ENCODE results near the gene GPR52. TPM values are rescaled to one million over a fixed set of nuclear protein-coding genes. Genes with fewer than 3 reads are reported as not detected.

Gene GPR52, protein sequence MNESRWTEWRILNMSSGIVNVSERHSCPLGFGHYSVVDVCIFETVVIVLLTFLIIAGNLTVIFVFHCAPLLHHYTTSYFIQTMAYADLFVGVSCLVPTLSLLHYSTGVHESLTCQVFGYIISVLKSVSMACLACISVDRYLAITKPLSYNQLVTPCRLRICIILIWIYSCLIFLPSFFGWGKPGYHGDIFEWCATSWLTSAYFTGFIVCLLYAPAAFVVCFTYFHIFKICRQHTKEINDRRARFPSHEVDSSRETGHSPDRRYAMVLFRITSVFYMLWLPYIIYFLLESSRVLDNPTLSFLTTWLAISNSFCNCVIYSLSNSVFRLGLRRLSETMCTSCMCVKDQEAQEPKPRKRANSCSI
- total RNA-seq = 7.7 and 12.4 TPM in 2 replicates

DNA sequence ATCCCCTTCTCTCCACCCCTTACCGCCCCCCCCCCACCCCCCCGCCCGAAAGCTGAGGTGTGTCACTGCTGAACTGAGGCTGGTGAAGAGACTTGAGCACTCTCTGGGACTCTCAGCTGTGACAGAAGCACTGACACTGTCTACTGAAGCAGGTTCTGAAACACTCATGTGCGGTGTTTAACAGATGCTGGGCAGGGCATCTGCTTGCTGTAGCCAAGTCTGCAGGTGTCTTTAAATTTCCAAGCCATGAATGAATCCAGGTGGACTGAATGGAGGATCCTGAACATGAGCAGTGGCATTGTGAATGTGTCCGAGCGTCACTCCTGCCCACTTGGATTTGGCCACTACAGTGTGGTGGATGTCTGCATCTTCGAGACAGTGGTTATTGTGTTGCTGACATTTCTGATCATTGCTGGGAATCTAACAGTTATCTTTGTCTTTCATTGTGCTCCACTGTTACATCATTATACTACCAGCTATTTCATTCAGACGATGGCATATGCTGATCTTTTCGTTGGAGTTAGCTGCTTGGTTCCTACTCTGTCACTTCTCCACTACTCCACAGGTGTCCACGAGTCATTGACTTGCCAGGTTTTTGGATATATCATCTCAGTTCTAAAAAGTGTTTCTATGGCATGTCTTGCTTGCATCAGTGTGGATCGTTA lies at the start of gene GPR52:
TSS of gene GPR52 (plus strand) at position 99 of the 665 bp plus-strand sequence. CDS start at position 247, 148 bp downstream.
- intact Hi-C loops (cut with micrococcal nuclease) = no loop called here
- ATAC-seq (ENCODE audit: low read depth) (no peak), DNase-seq (no peak)
- ChIA-PET POLR2A (no interaction called here), CTCF (no interaction called here)
- Mint-ChIP-seq H3K27me3 (no peaks in the 10 kb centered on the region), H3K4me3 (no peak within 1 kb of the TSS), H3K36me3 (ENCODE audit: low read depth) (peaks cover 16% of the 10 kb centered on the region), H3K27ac (no peak within 1 kb of the TSS), H3K9me3 (no peaks in the 10 kb centered on the region), H3K4me1 (peaks cover 5% of the 10 kb centered on the region)
- TF ChIP-seq, protein P1, sequence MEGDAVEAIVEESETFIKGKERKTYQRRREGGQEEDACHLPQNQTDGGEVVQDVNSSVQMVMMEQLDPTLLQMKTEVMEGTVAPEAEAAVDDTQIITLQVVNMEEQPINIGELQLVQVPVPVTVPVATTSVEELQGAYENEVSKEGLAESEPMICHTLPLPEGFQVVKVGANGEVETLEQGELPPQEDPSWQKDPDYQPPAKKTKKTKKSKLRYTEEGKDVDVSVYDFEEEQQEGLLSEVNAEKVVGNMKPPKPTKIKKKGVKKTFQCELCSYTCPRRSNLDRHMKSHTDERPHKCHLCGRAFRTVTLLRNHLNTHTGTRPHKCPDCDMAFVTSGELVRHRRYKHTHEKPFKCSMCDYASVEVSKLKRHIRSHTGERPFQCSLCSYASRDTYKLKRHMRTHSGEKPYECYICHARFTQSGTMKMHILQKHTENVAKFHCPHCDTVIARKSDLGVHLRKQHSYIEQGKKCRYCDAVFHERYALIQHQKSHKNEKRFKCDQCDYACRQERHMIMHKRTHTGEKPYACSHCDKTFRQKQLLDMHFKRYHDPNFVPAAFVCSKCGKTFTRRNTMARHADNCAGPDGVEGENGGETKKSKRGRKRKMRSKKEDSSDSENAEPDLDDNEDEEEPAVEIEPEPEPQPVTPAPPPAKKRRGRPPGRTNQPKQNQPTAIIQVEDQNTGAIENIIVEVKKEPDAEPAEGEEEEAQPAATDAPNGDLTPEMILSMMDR (IDR thresholded peaks at IDR 0.05) = no peak

DNA sequence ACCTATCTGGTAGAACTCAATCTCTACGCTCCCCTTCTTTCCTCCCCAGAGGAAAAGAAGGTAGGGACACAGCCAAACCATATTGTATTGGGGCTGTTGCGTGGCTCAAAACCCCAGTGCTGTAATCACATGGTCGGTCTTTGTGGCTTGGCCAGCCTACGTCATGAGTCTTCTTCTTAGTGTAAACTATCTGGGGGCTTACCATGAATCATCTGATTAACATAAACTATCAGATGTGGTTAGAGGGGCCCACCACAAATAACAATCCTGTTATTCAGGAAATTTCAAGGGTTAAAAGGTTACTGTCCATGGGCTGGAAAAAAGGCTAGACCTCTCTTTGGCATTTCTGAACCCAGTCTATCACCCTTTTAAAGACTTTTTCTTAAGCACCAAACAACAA lies 49.5 kb upstream of the GPR52 start:
- Mint-ChIP-seq H3K9me3 (peaks cover 12% of the 10 kb centered on the region), H3K4me3 (no peak overlapping the region), H3K4me1 (peaks cover 6% of the 10 kb centered on the region), H3K27ac (no peak overlapping the region), H3K27me3 (no peaks in the 10 kb centered on the region), H3K36me3 (ENCODE audit: low read depth) (peaks cover 64% of the 10 kb centered on the region)
- intact Hi-C loops (cut with micrococcal nuclease) = no loop called here
- TF ChIP-seq, protein P1 (IDR thresholded peaks at IDR 0.05) = no peak
- POLR2A ChIA-PET = no interaction called here
- DNase-seq = no peak
- CTCF ChIA-PET = no interaction called here
- no peak for ATAC-seq (ENCODE audit: low read depth)

DNA sequence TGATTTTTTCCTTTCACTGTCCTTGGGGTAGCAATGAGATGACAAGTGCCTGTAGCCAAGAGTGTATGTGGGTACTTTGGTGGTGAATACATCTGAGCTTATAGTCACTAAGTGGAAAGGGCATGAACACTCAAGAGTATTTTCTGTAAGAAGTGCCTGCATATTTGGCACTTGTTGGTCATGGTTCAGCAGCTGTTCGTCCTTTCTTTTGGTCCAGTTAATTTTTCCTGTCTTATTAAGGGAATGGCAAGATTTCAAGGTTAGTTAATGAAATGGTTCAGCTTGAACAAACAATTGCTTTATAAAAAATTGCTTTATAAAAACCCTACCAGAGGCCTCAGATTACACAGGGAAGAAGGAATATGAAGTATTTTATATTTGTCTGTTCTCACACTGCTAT lies 48.6 kb upstream of the GPR52 start:
- H3K36me3 Mint-ChIP-seq (ENCODE audit: low read depth) = peaks cover 62% of the 10 kb centered on the region
- peaks cover 6% of the 10 kb centered on the region for H3K9me3 Mint-ChIP-seq
- TF ChIP-seq, protein P1 (IDR thresholded peaks at IDR 0.05) = no peak
- ChIA-PET CTCF (no interaction called here), POLR2A (no interaction called here)
- H3K27me3 Mint-ChIP-seq = no peaks in the 10 kb centered on the region
- peaks cover 6% of the 10 kb centered on the region for H3K4me1 Mint-ChIP-seq
- ATAC-seq (ENCODE audit: low read depth) = no peak
- no peak overlapping the region for H3K4me3 Mint-ChIP-seq
- intact Hi-C loops (cut with micrococcal nuclease) = no loop called here
- DNase-seq = no peak
- H3K27ac Mint-ChIP-seq = peak overlapping the region; percentile 4

DNA sequence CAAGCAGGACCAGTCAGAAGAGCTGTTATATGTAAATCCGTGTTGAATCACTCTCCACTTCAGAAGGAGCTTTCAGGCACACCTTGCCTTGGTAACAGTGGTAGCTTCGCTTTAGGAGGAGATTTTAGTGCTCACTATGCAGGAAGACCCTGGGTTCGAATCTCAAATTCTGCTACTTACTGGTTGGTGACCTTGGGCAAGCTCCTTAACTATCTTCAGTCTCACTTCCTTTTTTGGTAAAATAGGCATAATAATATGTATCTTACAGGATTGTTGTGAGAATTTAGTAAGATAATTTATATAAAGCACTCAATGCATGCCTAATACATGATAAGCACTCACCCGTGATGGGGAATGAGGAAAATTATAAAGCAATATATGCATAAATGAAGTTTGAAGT lies 46.7 kb upstream of the GPR52 start:
- no peaks in the 10 kb centered on the region for H3K27me3 Mint-ChIP-seq
- TF ChIP-seq, protein P1 (IDR thresholded peaks at IDR 0.05) = no peak
- peaks cover 6% of the 10 kb centered on the region for H3K9me3 Mint-ChIP-seq
- CTCF ChIA-PET = no interaction called here
- no peak overlapping the region for H3K4me3 Mint-ChIP-seq
- DNase-seq (no peak), ATAC-seq (ENCODE audit: low read depth) (no peak)
- H3K4me1 Mint-ChIP-seq = peaks cover 6% of the 10 kb centered on the region
- POLR2A ChIA-PET = no interaction called here
- no peak overlapping the region for H3K27ac Mint-ChIP-seq
- H3K36me3 Mint-ChIP-seq (ENCODE audit: low read depth) = peaks cover 56% of the 10 kb centered on the region
- intact Hi-C loops (cut with micrococcal nuclease) = no loop called here

DNA sequence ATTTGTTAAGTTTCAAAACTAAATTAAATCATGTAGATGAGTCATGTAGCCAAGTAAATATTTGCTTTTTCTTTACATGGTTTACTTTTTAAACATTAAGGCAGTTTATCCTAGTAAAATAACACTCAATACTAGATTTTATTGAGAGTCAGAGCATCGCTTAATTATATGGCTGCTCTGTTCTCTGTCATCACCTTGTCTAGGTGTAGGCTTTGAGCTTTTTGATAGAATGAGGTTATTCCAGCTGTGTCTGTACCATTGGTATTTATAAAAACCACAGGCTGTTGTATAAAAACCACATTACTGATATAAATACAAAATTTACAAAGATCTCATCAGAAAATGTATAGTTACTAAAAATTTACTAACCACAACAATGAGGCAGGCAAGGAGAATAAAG lies 42.5 kb upstream of the GPR52 start:
- peaks cover 14% of the 10 kb centered on the region for H3K4me1 Mint-ChIP-seq
- POLR2A ChIA-PET = no interaction called here
- TF ChIP-seq, protein P1 (IDR thresholded peaks at IDR 0.05) = no peak
- intact Hi-C loops (cut with micrococcal nuclease) = no loop called here
- peaks cover 47% of the 10 kb centered on the region for H3K36me3 Mint-ChIP-seq (ENCODE audit: low read depth)
- no peak for DNase-seq
- H3K4me3 Mint-ChIP-seq = no peak overlapping the region
- H3K27ac Mint-ChIP-seq = no peak overlapping the region
- peaks cover 10% of the 10 kb centered on the region for H3K9me3 Mint-ChIP-seq
- no peaks in the 10 kb centered on the region for H3K27me3 Mint-ChIP-seq
- ATAC-seq (ENCODE audit: low read depth) = no peak
- CTCF ChIA-PET = interaction anchor here (0.9 kb wide), 1 partner anchor 11 kb away, joined by 3 read pairs; no protein-coding TSS in a partner anchor

Data from activated B cell treated with CpG ODN at 0.5 μM for 24 hours (primary cell).